ENCODE data around the gene SLC9A2. TPM values are rescaled to one million over a fixed set of nuclear protein-coding genes. Genes with fewer than 3 reads are reported as not detected.

Gene SLC9A2, protein sequence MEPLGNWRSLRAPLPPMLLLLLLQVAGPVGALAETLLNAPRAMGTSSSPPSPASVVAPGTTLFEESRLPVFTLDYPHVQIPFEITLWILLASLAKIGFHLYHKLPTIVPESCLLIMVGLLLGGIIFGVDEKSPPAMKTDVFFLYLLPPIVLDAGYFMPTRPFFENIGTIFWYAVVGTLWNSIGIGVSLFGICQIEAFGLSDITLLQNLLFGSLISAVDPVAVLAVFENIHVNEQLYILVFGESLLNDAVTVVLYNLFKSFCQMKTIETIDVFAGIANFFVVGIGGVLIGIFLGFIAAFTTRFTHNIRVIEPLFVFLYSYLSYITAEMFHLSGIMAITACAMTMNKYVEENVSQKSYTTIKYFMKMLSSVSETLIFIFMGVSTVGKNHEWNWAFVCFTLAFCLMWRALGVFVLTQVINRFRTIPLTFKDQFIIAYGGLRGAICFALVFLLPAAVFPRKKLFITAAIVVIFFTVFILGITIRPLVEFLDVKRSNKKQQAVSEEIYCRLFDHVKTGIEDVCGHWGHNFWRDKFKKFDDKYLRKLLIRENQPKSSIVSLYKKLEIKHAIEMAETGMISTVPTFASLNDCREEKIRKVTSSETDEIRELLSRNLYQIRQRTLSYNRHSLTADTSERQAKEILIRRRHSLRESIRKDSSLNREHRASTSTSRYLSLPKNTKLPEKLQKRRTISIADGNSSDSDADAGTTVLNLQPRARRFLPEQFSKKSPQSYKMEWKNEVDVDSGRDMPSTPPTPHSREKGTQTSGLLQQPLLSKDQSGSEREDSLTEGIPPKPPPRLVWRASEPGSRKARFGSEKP
- total RNA-seq (2014; rRNA removed; shearing (Covaris generic); ENCODE audit: low replicate concordance) = not detected in 2 replicates

DNA sequence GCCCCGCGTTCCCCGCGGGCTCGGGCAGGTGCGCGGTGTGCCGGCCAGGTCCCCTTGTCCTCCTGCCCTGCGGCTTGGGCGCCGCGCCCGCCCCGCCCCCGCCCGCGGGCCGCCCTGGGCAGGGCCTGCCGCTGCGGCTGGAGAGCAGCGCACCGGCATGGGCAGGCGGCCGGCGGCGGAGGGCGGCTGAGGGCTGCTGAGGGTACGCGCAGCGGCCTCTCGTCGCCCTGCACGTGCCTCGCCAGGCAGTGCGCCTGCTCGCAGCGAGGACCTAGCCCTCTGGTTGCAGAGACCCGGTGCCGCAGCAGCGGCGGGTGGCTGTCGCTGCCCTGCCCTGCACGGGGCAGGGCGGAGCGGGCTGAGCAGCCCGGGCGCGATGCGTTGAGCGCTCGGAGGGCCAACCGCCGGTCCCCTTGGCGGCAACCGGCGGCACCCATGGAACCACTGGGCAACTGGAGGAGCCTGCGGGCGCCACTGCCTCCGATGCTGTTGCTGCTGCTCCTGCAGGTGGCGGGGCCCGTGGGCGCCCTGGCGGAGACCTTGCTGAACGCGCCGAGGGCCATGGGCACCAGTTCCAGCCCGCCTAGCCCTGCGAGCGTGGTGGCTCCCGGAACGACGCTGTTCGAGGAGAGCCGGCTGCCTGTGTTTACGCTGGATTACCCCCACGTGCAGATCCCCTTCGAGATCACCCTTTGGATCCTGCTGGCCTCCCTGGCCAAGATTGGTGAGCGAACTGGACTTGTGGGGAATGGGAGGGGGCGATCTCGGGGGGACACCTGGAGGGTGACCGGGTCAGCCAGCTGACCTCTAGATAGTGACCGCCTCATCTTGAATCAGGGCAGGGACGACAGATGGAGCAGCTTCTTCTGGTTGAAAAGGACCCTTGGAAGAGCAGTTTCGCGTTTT lies at the start of gene SLC9A2:
SLC9A2 (plus strand) TSS at position 140 of the 906 bp plus-strand sequence; CDS start at position 436, 296 bp downstream.
- Histone ChIP-seq H2AFZ (ENCODE audit: low read length) (no peak within 1 kb of the TSS), H3K4me2 (ENCODE audit: low read depth, low read length, poor library complexity, severe bottlenecking) (no peak within 1 kb of the TSS), H3K9me3 (ENCODE audit: low read length) (no peaks in the 10 kb centered on the region), H3K9me2 (replicated peaks; ENCODE audit: insufficient read depth, low read length) (no peaks in the 10 kb centered on the region), H3K36me3 (ENCODE audit: insufficient read depth, low read length) (no peaks in the 10 kb centered on the region), H3K27me3 (ENCODE audit: low read length) (no peaks in the 10 kb centered on the region), H3K27ac (ENCODE audit: low read length) (no peak within 1 kb of the TSS), H3K9ac (ENCODE audit: low read length) (no peak within 1 kb of the TSS), H4K20me1 (ENCODE audit: insufficient read depth, low read depth, low read length) (no peaks in the 10 kb centered on the region), H3K4me3 (ENCODE audit: low read length) (no peak within 1 kb of the TSS), H3K4me1 (ENCODE audit: low read length) (no peaks in the 10 kb centered on the region), H3K79me2 (ENCODE audit: low read length) (no peaks in the 10 kb centered on the region)
- DNase-seq = no peak

DNA sequence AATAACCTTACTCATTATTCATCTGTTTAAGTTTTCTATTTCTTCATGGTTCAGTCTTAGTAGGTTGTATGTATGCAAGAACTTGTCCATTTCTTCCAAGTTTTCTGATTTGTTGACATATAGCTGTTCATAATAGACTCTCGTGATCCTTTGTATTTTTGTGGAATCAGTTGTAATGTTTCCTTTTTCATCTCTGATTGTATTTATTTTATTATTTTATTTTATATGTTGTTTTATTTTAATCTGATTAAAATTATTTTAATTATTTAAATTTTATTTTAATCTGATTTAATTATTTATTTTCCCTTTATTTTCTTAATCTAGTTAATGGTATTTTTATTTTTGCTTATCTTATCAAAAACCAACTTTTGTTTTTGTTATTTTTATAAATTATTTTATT lies 43.5 kb upstream of the SLC9A2 start:
- no peaks in the 10 kb centered on the region for H3K27me3 ChIP-seq (ENCODE audit: low read length)
- no peaks in the 10 kb centered on the region; the same call in 1 of the 2 replicates for H3K9me3 ChIP-seq (ENCODE audit: low read length)
- H3K4me2 ChIP-seq (ENCODE audit: low read depth, low read length, poor library complexity, severe bottlenecking) = no peak overlapping the region
- no peak overlapping the region for H2AFZ ChIP-seq (ENCODE audit: low read length)
- no peak overlapping the region for H3K4me3 ChIP-seq (ENCODE audit: low read length)
- no peak overlapping the region for H3K27ac ChIP-seq (ENCODE audit: low read length)
- H3K36me3 ChIP-seq (ENCODE audit: insufficient read depth, low read length) = no peaks in the 10 kb centered on the region
- H3K79me2 ChIP-seq (ENCODE audit: low read length) = no peaks in the 10 kb centered on the region
- H3K4me1 ChIP-seq (ENCODE audit: low read length) = no peaks in the 10 kb centered on the region
- no peaks in the 10 kb centered on the region for H4K20me1 ChIP-seq (ENCODE audit: insufficient read depth, low read depth, low read length)
- no peak for DNase-seq
- H3K9me2 ChIP-seq (replicated peaks; ENCODE audit: insufficient read depth, low read length) = no peaks in the 10 kb centered on the region
- no peak overlapping the region for H3K9ac ChIP-seq (ENCODE audit: low read length)

DNA sequence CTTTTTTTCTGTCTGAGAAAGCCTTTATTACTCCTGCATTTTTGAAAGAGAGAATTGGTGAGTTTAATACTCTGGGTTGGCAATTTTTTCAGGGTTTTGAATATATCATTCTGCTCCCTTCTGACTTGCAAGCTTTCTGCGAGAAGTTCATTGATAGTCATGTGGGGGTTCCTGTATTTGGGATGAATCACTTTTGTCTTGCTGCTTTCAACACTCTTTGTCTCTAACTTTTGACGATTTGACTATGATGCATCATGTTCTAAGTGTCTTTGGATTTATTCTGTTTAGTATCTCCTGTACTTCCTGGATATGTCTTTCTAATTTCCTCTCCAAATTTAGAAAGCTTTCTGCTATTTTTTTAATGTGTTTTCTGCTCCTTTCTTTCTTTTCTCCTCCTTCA lies 41.0 kb upstream of the SLC9A2 start:
- Histone ChIP-seq H3K27ac (ENCODE audit: low read length) (no peak overlapping the region), H3K27me3 (ENCODE audit: low read length) (no peaks in the 10 kb centered on the region; the same call in 1 of the 2 replicates), H4K20me1 (ENCODE audit: insufficient read depth, low read depth, low read length) (no peaks in the 10 kb centered on the region), H3K4me2 (ENCODE audit: low read depth, low read length, poor library complexity, severe bottlenecking) (no peak overlapping the region), H3K9me3 (ENCODE audit: low read length) (no peaks in the 10 kb centered on the region; the same call in 1 of the 2 replicates), H3K4me3 (ENCODE audit: low read length) (no peak overlapping the region), H3K9ac (ENCODE audit: low read length) (no peak overlapping the region), H3K4me1 (ENCODE audit: low read length) (no peaks in the 10 kb centered on the region), H3K79me2 (ENCODE audit: low read length) (no peaks in the 10 kb centered on the region), H3K36me3 (ENCODE audit: insufficient read depth, low read length) (no peaks in the 10 kb centered on the region), H2AFZ (ENCODE audit: low read length) (no peak overlapping the region), H3K9me2 (replicated peaks; ENCODE audit: insufficient read depth, low read length) (peaks cover 3% of the 10 kb centered on the region; the same call in 1 of the 2 replicates)
- no peak for DNase-seq

DNA sequence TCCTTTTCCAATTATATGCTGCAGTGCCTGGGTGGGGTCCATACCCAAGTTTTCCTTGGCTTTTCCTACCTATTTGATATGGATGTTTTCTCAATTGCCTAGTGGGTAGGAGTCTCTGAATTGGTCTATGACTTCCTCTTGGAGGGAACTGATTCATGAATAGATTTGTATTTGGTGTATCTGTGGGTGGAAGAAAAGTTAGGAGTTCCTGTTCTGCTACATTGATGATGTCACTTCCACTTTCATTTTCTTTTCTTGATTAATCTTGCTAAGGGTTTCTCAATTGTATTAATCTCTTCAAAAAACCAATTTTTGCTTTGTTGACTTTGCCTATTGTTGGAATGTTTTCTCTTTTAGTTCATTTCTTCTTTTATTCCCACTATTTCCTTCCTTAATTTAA lies 37.4 kb upstream of the SLC9A2 start:
- H4K20me1 ChIP-seq (ENCODE audit: insufficient read depth, low read depth, low read length) = no peaks in the 10 kb centered on the region
- peaks cover 3% of the 10 kb centered on the region; the same call in 1 of the 2 replicates for H3K9me2 ChIP-seq (replicated peaks; ENCODE audit: insufficient read depth, low read length)
- no peak overlapping the region for H3K4me3 ChIP-seq (ENCODE audit: low read length)
- DNase-seq = peak; percentile 43
- H3K27me3 ChIP-seq (ENCODE audit: low read length) = no peaks in the 10 kb centered on the region; the same call in 1 of the 2 replicates
- no peak overlapping the region for H3K27ac ChIP-seq (ENCODE audit: low read length)
- no peaks in the 10 kb centered on the region for H3K4me1 ChIP-seq (ENCODE audit: low read length)
- peak overlapping the region; percentile 50 for H3K4me2 ChIP-seq (ENCODE audit: low read depth, low read length, poor library complexity, severe bottlenecking)
- H2AFZ ChIP-seq (ENCODE audit: low read length) = no peak overlapping the region
- no peaks in the 10 kb centered on the region for H3K36me3 ChIP-seq (ENCODE audit: insufficient read depth, low read length)
- H3K9ac ChIP-seq (ENCODE audit: low read length) = no peak overlapping the region
- H3K9me3 ChIP-seq (ENCODE audit: low read length) = no peaks in the 10 kb centered on the region; the same call in 1 of the 2 replicates
- H3K79me2 ChIP-seq (ENCODE audit: low read length) = no peaks in the 10 kb centered on the region

- Histone ChIP-seq H3K27ac (ENCODE audit: low read length) (no peak overlapping the region), H3K4me1 (ENCODE audit: low read length) (no peaks in the 10 kb centered on the region), H3K36me3 (ENCODE audit: insufficient read depth, low read length) (no peaks in the 10 kb centered on the region), H3K27me3 (ENCODE audit: low read length) (no peaks in the 10 kb centered on the region; the same call in 1 of the 2 replicates), H3K9ac (ENCODE audit: low read length) (no peak overlapping the region), H3K4me3 (ENCODE audit: low read length) (no peak overlapping the region), H4K20me1 (ENCODE audit: insufficient read depth, low read depth, low read length) (no peaks in the 10 kb centered on the region), H2AFZ (ENCODE audit: low read length) (no peak overlapping the region), H3K9me3 (ENCODE audit: low read length) (no peaks in the 10 kb centered on the region), H3K9me2 (replicated peaks; ENCODE audit: insufficient read depth, low read length) (peaks cover 3% of the 10 kb centered on the region; the same call in 1 of the 2 replicates), H3K4me2 (ENCODE audit: low read depth, low read length, poor library complexity, severe bottlenecking) (no peak overlapping the region), H3K79me2 (ENCODE audit: low read length) (no peaks in the 10 kb centered on the region)
- DNase-seq = no peak
Measured at GRCh38 chr2:102582845-102583244, 36.5 kb upstream of the SLC9A2 start.

GRCh38 chr2:102585847-102586404 lies 33.4 kb upstream of the SLC9A2 start:
- H3K27ac ChIP-seq (ENCODE audit: low read length) = no peak overlapping the region
- H3K4me1 ChIP-seq (ENCODE audit: low read length) = no peaks in the 10 kb centered on the region
- no peaks in the 10 kb centered on the region for H4K20me1 ChIP-seq (ENCODE audit: insufficient read depth, low read depth, low read length)
- H3K36me3 ChIP-seq (ENCODE audit: insufficient read depth, low read length) = no peaks in the 10 kb centered on the region
- H3K4me3 ChIP-seq (ENCODE audit: low read length) = no peak overlapping the region
- no peaks in the 10 kb centered on the region for H3K79me2 ChIP-seq (ENCODE audit: low read length)
- H3K9me2 ChIP-seq (replicated peaks; ENCODE audit: insufficient read depth, low read length) = peaks cover 3% of the 10 kb centered on the region; the same call in 1 of the 2 replicates
- no peak overlapping the region for H3K4me2 ChIP-seq (ENCODE audit: low read depth, low read length, poor library complexity, severe bottlenecking)
- no peak overlapping the region for H2AFZ ChIP-seq (ENCODE audit: low read length)
- no peaks in the 10 kb centered on the region; the same call in 1 of the 2 replicates for H3K27me3 ChIP-seq (ENCODE audit: low read length)
- no peaks in the 10 kb centered on the region for H3K9me3 ChIP-seq (ENCODE audit: low read length)
- no peak for DNase-seq
- H3K9ac ChIP-seq (ENCODE audit: low read length) = no peak overlapping the region

DNA sequence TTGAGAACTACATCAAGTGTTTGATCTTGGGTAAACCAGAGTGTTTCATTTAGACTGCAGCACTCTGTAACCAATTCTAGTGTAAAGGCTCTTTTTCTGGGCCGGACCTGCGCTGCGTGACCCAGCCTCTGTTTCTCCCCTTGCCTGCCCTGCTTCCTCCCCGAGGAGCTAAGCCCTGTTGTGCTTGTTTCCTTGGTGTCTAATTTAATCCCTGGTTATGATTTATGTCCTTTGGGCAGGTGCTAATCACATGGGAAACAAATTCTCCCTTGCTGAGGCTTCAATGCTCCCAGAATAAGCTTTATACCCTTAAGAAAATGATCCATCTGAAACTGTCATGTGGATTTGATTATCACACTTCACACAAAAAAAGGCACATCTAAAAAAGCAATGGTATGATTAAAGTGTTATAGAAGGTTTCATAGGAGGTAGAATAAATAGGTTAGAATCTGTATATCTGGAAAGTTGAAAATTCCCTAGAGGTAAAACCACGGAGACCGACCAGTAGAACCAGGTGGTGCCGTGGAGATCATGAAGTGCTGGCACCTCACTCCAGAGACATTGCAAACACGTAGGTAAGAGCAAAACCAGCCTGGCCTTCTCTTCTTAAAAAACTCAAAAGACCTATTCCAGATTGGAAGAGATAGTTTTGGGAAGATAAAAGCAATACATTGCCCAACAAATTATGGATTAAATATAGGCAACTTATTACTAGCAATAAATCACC lies 31.0 kb upstream of the SLC9A2 start:
- Histone ChIP-seq H3K4me2 (ENCODE audit: low read depth, low read length, poor library complexity, severe bottlenecking) (no peak overlapping the region), H4K20me1 (ENCODE audit: insufficient read depth, low read depth, low read length) (no peaks in the 10 kb centered on the region), H3K9me2 (replicated peaks; ENCODE audit: insufficient read depth, low read length) (no peaks in the 10 kb centered on the region), H3K4me3 (ENCODE audit: low read length) (no peak overlapping the region), H3K27me3 (ENCODE audit: low read length) (no peaks in the 10 kb centered on the region), H3K79me2 (ENCODE audit: low read length) (no peaks in the 10 kb centered on the region), H2AFZ (ENCODE audit: low read length) (no peak overlapping the region), H3K9ac (ENCODE audit: low read length) (no peak overlapping the region), H3K4me1 (ENCODE audit: low read length) (no peaks in the 10 kb centered on the region), H3K36me3 (ENCODE audit: insufficient read depth, low read length) (no peaks in the 10 kb centered on the region), H3K9me3 (ENCODE audit: low read length) (no peaks in the 10 kb centered on the region), H3K27ac (ENCODE audit: low read length) (no peak overlapping the region)
- DNase-seq = no peak
